Colonic mucosa (tissue), 4 donors: Measurements from ENCODE around the gene NUBP2. TPM values are rescaled to one million over a fixed set of nuclear protein-coding genes. Genes with fewer than 3 reads are reported as not detected.

Experiments
- DNase-seq: peaks from one replicate; pipeline ENCODE4 v3.0.0-alpha.2; 2020
- H3K27ac ChIP-seq: fragments of 200-600 bp; one replicate; pipeline ENCODE4 v1.8.0; 2021
- H3K27me3 ChIP-seq: fragments of 200-600 bp; one replicate; pipeline ENCODE4 v1.8.0; 2021
- H3K36me3 ChIP-seq: fragments of 200-600 bp; one replicate; pipeline ENCODE4 v1.8.0; 2021
- H3K4me1 ChIP-seq: fragments of 200-600 bp; one replicate; pipeline ENCODE4 v1.8.0; 2021; ENCODE audit warnings: mild to moderate bottlenecking
- H3K4me3 ChIP-seq: fragments of 200-600 bp; one replicate; pipeline ENCODE4 v1.8.0; 2021
- H3K9ac ChIP-seq, 2 donors: one replicate each; pipeline ENCODE4 v1.7.0; 2013; ENCODE audit warnings: control low read depth in 2 of 2, low read depth in 2 of 2, low read length in 2 of 2
- H3K9me3 ChIP-seq: fragments of 200-600 bp; one replicate; pipeline ENCODE4 v1.8.0; 2021
- CTCF ChIP-seq: fragments of 200-600 bp; IDR thresholded peaks from one replicate; pipeline ENCODE4 v1.8.0; 2022; ENCODE audit warnings: antibody characterized with exemption, mild to moderate bottlenecking
- intact Hi-C: fragments of 100-400 bp; cut with DNase I; formaldehyde crosslinking; loops from one replicate; pipeline ENCODE4 v1.14.1; 2022
- total RNA-seq, 2 donors: library from RNA; stranded (reverse); fragmentation: NEBNext Ultra II Directional in 1 of 2; extraction: Animal tissue kit (Norgen Biotek cat#: 25700) in 1 of 2; gene quantifications; one replicate each; pipeline ENCODE4 v1.2.1, GENCODE V29; 2021
- donor health status: healthy.
- donor health status: DM: no; HTN: no; CAD: no.
- donor health status: DM: no; HTN: no; CAD: no.

The NUBP2 gene
- total RNA-seq, 2 donors from 2014 or later = 30.0 to 72.8 TPM

- no peak overlapping the region for H3K27ac ChIP-seq
- H3K27me3 ChIP-seq = no peaks in the 10 kb centered on the region
- H3K9me3 ChIP-seq = no peaks in the 10 kb centered on the region
- peaks cover 19% of the 10 kb centered on the region for H3K4me1 ChIP-seq
- H3K4me3 ChIP-seq = no peak overlapping the region
- DNase-seq = no peak
- H3K9ac ChIP-seq = no peak overlapping the region
- intact Hi-C loops = no loop called here
- no peak for TF ChIP-seq CTCF
- no peaks in the 10 kb centered on the region for H3K36me3 ChIP-seq
Measured at GRCh38 chr16:1776991-1777374, 5.8 kb upstream of the NUBP2 start.

DNA sequence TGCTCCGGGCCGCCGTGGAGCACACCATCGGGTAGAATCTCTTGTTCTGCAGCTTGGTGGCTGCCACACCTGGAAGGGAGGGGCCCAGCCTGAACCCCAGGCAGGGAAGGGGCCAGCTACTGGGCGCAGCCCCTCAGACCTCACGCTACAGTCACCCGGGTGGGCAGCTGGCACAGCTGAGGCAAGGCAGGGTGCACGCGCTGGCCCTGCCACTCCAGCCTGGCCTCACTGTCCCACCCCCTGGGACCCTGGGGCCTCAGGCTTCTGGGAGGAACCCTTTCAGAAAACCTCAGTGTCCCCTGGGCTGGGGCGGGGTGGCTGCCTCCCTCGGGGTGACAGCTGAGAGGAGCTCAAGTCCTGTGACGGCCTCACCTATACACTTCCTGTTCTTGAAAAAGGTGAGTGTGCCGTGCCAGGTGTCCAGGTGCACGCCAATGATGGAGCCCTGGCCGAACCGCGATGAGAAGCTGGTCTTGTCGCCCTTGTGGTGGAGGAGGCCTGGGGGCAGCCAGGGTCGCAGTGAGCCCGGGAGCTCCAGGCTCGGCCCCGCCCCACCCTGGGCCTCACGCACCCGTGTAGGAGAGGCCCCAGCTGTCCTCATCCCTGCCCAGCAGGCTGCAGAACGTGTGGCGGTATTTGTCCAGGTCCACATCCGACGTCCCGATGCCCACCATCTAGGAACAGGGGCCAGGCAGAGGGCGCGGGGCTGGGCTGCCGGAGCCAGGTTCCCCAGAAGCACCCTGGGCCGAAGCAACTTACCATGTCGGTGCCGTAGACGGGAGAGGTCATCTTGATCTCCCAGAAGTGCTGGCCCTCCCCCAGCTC is 5.2 kb upstream of the NUBP2 start:
- H3K36me3 ChIP-seq = no peaks in the 10 kb centered on the region
- no peak overlapping the region for H3K9ac ChIP-seq
- no peak overlapping the region for H3K4me3 ChIP-seq
- no peak overlapping the region for H3K27ac ChIP-seq
- intact Hi-C loops = no loop called here
- no peak for DNase-seq
- TF ChIP-seq CTCF = no peak
- H3K9me3 ChIP-seq = no peaks in the 10 kb centered on the region
- H3K4me1 ChIP-seq = peaks cover 19% of the 10 kb centered on the region
- H3K27me3 ChIP-seq = no peaks in the 10 kb centered on the region

- Histone ChIP-seq H3K9me3 (no peaks in the 10 kb centered on the region), H3K4me3 (no peak overlapping the region), H3K4me1 (peaks cover 19% of the 10 kb centered on the region), H3K27me3 (no peaks in the 10 kb centered on the region), H3K27ac (no peak overlapping the region), H3K9ac (no peak overlapping the region), H3K36me3 (no peaks in the 10 kb centered on the region)
- DNase-seq = no peak
- TF ChIP-seq CTCF = no peak
- intact Hi-C loops = no loop called here
Measured at GRCh38 chr16:1778200-1779179, 4.3 kb upstream of the NUBP2 start.

DNA sequence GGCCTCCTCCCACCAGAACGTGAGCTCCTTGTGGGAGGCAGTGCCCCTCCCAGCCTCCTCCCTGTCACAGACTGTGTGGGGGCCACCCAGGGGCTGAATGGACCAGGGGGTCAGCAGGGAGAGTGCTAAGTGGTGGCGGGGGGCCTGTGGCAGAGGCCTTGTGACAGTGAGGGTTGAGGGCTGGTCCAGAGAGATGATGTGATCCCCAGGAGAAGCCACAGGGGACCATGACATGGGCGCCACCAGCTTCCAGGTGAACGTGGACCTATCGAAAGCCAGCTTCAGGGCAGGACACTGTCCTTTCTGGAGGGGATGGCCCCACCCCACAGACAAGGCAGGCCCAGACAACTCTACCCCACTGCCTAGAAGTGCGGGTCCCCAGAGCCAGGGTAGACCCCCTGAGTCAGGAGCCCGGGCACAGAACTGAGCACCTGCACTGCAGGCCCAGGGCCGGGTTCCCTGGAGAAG is 3.5 kb upstream of the NUBP2 start:
- Histone ChIP-seq H3K4me3 (no peak overlapping the region), H3K27me3 (no peaks in the 10 kb centered on the region), H3K4me1 (peaks cover 15% of the 10 kb centered on the region), H3K9me3 (no peaks in the 10 kb centered on the region), H3K36me3 (no peaks in the 10 kb centered on the region), H3K9ac (no peak overlapping the region), H3K27ac (no peak overlapping the region)
- no peak for TF ChIP-seq CTCF
- intact Hi-C loops = no loop called here
- DNase-seq = no peak

GRCh38 chr16:1779741-1780676 is 2.8 kb upstream of the NUBP2 start:
- H3K4me3 ChIP-seq = no peak overlapping the region
- intact Hi-C loops = no loop called here
- H3K9me3 ChIP-seq = no peaks in the 10 kb centered on the region
- H3K27me3 ChIP-seq = no peaks in the 10 kb centered on the region
- no peak for TF ChIP-seq CTCF
- no peaks in the 10 kb centered on the region for H3K36me3 ChIP-seq
- no peak for DNase-seq
- H3K4me1 ChIP-seq = peaks cover 13% of the 10 kb centered on the region
- H3K27ac ChIP-seq = no peak overlapping the region
- no peak overlapping the region for H3K9ac ChIP-seq
